ENCODE results near the gene ATP8B4. TPM values are rescaled to one million over a fixed set of nuclear protein-coding genes. Genes with fewer than 3 reads are reported as not detected.

Gene ATP8B4
- total RNA-seq, 1 donor from 2014 or later = not detected

- no peak overlapping the region for H3K4me3 Mint-ChIP-seq
- no peaks in the 10 kb centered on the region for H3K27me3 Mint-ChIP-seq (ENCODE audit: low read depth)
- no peaks in the 10 kb centered on the region for H3K9me3 Mint-ChIP-seq
- DNase-seq (ENCODE audit: low read depth, low spot score) = peak; percentile 83
- peak overlapping the region; percentile 75 for H3K27ac Mint-ChIP-seq (ENCODE audit: unreplicated experiment)
- H3K4me1 Mint-ChIP-seq = peaks cover 21% of the 10 kb centered on the region
- H3K36me3 Mint-ChIP-seq (ENCODE audit: low read depth) = no peaks in the 10 kb centered on the region
- TF ChIP-seq CTCF (conservative IDR thresholded peaks at IDR 0.05) = peak; percentile 86
These were observed 115.2 kb downstream of the ATP8B4 start for GRCh38 chr15:50003786-50004334.

- no peak overlapping the region for H3K4me3 Mint-ChIP-seq
- no peak overlapping the region for H3K27ac Mint-ChIP-seq (ENCODE audit: unreplicated experiment)
- DNase-seq (ENCODE audit: low read depth, low spot score) = no peak
- H3K9me3 Mint-ChIP-seq = no peaks in the 10 kb centered on the region
- H3K36me3 Mint-ChIP-seq (ENCODE audit: low read depth) = no peaks in the 10 kb centered on the region
- no peaks in the 10 kb centered on the region for H3K4me1 Mint-ChIP-seq
- no peaks in the 10 kb centered on the region for H3K27me3 Mint-ChIP-seq (ENCODE audit: low read depth)
- TF ChIP-seq CTCF (conservative IDR thresholded peaks at IDR 0.05) = no peak
These were observed 127.4 kb downstream of the ATP8B4 start for GRCh38 chr15:49991587-49991986.

- no peak for DNase-seq (ENCODE audit: low read depth, low spot score)
- Mint-ChIP-seq H3K27ac (ENCODE audit: unreplicated experiment) (no peak overlapping the region), H3K9me3 (no peaks in the 10 kb centered on the region), H3K4me3 (no peak overlapping the region), H3K4me1 (no peaks in the 10 kb centered on the region), H3K27me3 (ENCODE audit: low read depth) (no peaks in the 10 kb centered on the region), H3K36me3 (ENCODE audit: low read depth) (no peaks in the 10 kb centered on the region)
- no peak for TF ChIP-seq CTCF (conservative IDR thresholded peaks at IDR 0.05)
These were observed 128.0 kb downstream of the ATP8B4 start for GRCh38 chr15:49990835-49991545.

- TF ChIP-seq CTCF (conservative IDR thresholded peaks at IDR 0.05) = no peak
- no peaks in the 10 kb centered on the region for H3K9me3 Mint-ChIP-seq
- no peaks in the 10 kb centered on the region for H3K27me3 Mint-ChIP-seq (ENCODE audit: low read depth)
- no peak for DNase-seq (ENCODE audit: low read depth, low spot score)
- H3K27ac Mint-ChIP-seq (ENCODE audit: unreplicated experiment) = no peak overlapping the region
- H3K4me3 Mint-ChIP-seq = no peak overlapping the region
- no peaks in the 10 kb centered on the region for H3K36me3 Mint-ChIP-seq (ENCODE audit: low read depth)
- H3K4me1 Mint-ChIP-seq = no peaks in the 10 kb centered on the region
These were observed 129.5 kb downstream of the ATP8B4 start for GRCh38 chr15:49989498-49989897.

- Mint-ChIP-seq H3K9me3 (no peaks in the 10 kb centered on the region), H3K36me3 (ENCODE audit: low read depth) (no peaks in the 10 kb centered on the region), H3K27me3 (ENCODE audit: low read depth) (no peaks in the 10 kb centered on the region), H3K4me3 (no peak overlapping the region), H3K27ac (ENCODE audit: unreplicated experiment) (no peak overlapping the region), H3K4me1 (no peaks in the 10 kb centered on the region)
- DNase-seq (ENCODE audit: low read depth, low spot score) = no peak
- no peak for TF ChIP-seq CTCF (conservative IDR thresholded peaks at IDR 0.05)
These were observed 130.3 kb downstream of the ATP8B4 start for GRCh38 chr15:49988766-49989165.

Data from neural crest cell (in vitro differentiated cells).